BLaER1 (cell line): ENCODE measurements around the gene MFSD11.
"Not testable (repeated sequence)": the region's sequence is repeated elsewhere in the genome, so short reads cannot be mapped to it uniquely, and the experiment has no call there.

ENCODE experiments used
- H3K27ac ChIP-seq: shearing (Covaris generic); formaldehyde crosslinking; 2 replicates; pipeline ENCODE4 v1.8.1; 2022
- H3K27me3 ChIP-seq: shearing (Covaris generic); formaldehyde crosslinking; 2 replicates; pipeline ENCODE4 v1.8.1; 2022
- H3K36me3 ChIP-seq: shearing (Covaris generic); formaldehyde crosslinking; 2 replicates; pipeline ENCODE4 v1.8.1; 2022
- H3K4me1 ChIP-seq: shearing (Covaris generic); formaldehyde crosslinking; 2 replicates; pipeline ENCODE4 v1.8.1; 2022
- H3K4me2 ChIP-seq: shearing (Covaris generic); formaldehyde crosslinking; 2 replicates; pipeline ENCODE4 v1.8.1; 2022
- H3K4me3 ChIP-seq: shearing (Covaris generic); formaldehyde crosslinking; 2 replicates; pipeline ENCODE4 v1.8.1; 2022
- H3K9ac ChIP-seq: shearing (Covaris generic); formaldehyde crosslinking; 2 replicates; pipeline ENCODE4 v1.8.1; 2022
- H3K9me3 ChIP-seq: shearing (Covaris generic); formaldehyde crosslinking; 2 replicates; pipeline ENCODE4 v1.8.1; 2022
- H4K20me1 ChIP-seq: shearing (Covaris generic); formaldehyde crosslinking; 2 replicates; pipeline ENCODE4 v1.8.1; 2022
- Cebpa-rat ChIP-seq: shearing (Covaris generic); IDR thresholded peaks from 2 replicates; pipeline ENCODE4 v1.8.1; 2022

Gene MFSD11

GRCh38 chr17:76734080-76734840 lies 3.7 kb upstream of the MFSD11 start:
- H3K36me3 ChIP-seq, result peaks cover 69% of the 10 kb centered on the region
- peak overlapping the region; percentile 90 for H3K4me2 ChIP-seq
- H3K27ac ChIP-seq, result peak overlapping the region; percentile 98
- peaks cover 59% of the 10 kb centered on the region for H3K4me1 ChIP-seq
- TF ChIP-seq Cebpa-rat, result no peak
- H3K27me3 ChIP-seq, result no peaks in the 10 kb centered on the region
- H4K20me1 ChIP-seq, result peaks cover 65% of the 10 kb centered on the region
- peak overlapping the region; percentile 89 for H3K4me3 ChIP-seq
- peak overlapping the region; percentile 98 for H3K9ac ChIP-seq
- no peaks in the 10 kb centered on the region for H3K9me3 ChIP-seq

DNA sequence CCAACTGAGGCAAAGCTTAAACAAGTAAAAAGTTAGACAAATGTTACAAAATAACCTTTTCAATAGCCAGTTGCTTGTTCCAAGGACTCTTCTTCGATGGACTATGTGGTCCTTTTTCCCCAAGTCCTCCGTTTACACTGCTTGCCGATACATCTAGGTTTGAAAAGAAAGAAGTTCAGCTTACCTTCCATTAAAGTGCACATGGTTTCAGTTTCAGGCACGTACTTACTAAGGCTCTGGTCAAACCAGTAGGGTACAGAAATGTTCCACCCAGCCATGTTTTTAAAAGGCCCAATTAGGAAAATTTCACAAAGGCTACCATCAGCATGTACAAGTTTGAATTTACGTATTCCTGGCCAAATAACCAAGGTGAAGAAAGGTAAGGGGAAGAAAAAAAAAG lies 2.9 kb upstream of the MFSD11 start:
- peak overlapping the region; percentile 90 for H3K4me2 ChIP-seq
- no peaks in the 10 kb centered on the region for H3K9me3 ChIP-seq
- H3K27me3 ChIP-seq, result no peaks in the 10 kb centered on the region
- no peak for TF ChIP-seq Cebpa-rat
- peaks cover 61% of the 10 kb centered on the region for H3K36me3 ChIP-seq
- peak overlapping the region; percentile 89 for H3K4me3 ChIP-seq
- H3K27ac ChIP-seq, result peak overlapping the region; percentile 98
- H4K20me1 ChIP-seq, result peaks cover 60% of the 10 kb centered on the region
- peaks cover 59% of the 10 kb centered on the region for H3K4me1 ChIP-seq
- H3K9ac ChIP-seq, result peak overlapping the region; percentile 98

GRCh38 chr17:76735586-76736348 lies 2.2 kb upstream of the MFSD11 start:
- Histone ChIP-seq H4K20me1 (peaks cover 60% of the 10 kb centered on the region), H3K9me3 (no peaks in the 10 kb centered on the region), H3K27me3 (no peaks in the 10 kb centered on the region), H3K4me3 (peak overlapping the region; percentile 89), H3K9ac (peak overlapping the region; percentile 98), H3K4me1 (peaks cover 59% of the 10 kb centered on the region), H3K4me2 (peak overlapping the region; percentile 90), H3K27ac (peak overlapping the region; percentile 98), H3K36me3 (peaks cover 55% of the 10 kb centered on the region)
- TF ChIP-seq Cebpa-rat, result no peak

GRCh38 chr17:76736349-76737081 lies 1.4 kb upstream of the MFSD11 start:
- Histone ChIP-seq H3K27me3 (no peaks in the 10 kb centered on the region), H4K20me1 (peaks cover 54% of the 10 kb centered on the region), H3K4me1 (peaks cover 51% of the 10 kb centered on the region), H3K36me3 (peaks cover 52% of the 10 kb centered on the region), H3K4me2 (peak overlapping the region; percentile 90), H3K9ac (peak overlapping the region; percentile 98), H3K4me3 (peak overlapping the region; percentile 89), H3K9me3 (no peaks in the 10 kb centered on the region), H3K27ac (peak overlapping the region; percentile 98)
- TF ChIP-seq Cebpa-rat, result no peak

GRCh38 chr17:76737082-76737675 lies 740 bp upstream of the MFSD11 start, which contains the start of gene SRSF2:
Gene SRSF2 (minus strand): TSS chr17:76737331. CDS start chr17:76737160, 171 bp downstream.
- peak within 1 kb of the TSS; percentile 93 for H3K4me2 ChIP-seq
- peak within 1 kb of the TSS; percentile 89 for H3K4me3 ChIP-seq
- H3K9me3 ChIP-seq, result no peaks in the 10 kb centered on the region
- H3K36me3 ChIP-seq, result peaks cover 52% of the 10 kb centered on the region
- no peak for TF ChIP-seq Cebpa-rat
- peaks cover 45% of the 10 kb centered on the region for H3K4me1 ChIP-seq
- H3K9ac ChIP-seq, result peak within 1 kb of the TSS; percentile 98
- H3K27ac ChIP-seq, result peak within 1 kb of the TSS; percentile 98
- H3K27me3 ChIP-seq, result no peaks in the 10 kb centered on the region
- peaks cover 47% of the 10 kb centered on the region for H4K20me1 ChIP-seq

- H3K4me2 ChIP-seq, result peak overlapping the region; percentile 93
- H3K4me3 ChIP-seq, result peak overlapping the region; percentile 89
Observed at GRCh38 chr17:76738468-76738850, 540 bp downstream of the MFSD11 start.

GRCh38 chr17:76739568-76740115 lies 1.7 kb downstream of the MFSD11 start:
- H3K27ac ChIP-seq, H3K4me3 ChIP-seq, H3K27me3 ChIP-seq, H3K9me3 ChIP-seq, H3K9ac ChIP-seq: not testable (repeated sequence)
- Histone ChIP-seq H3K36me3 (peaks cover 52% of the 10 kb centered on the region), H3K4me2 (peak overlapping the region; percentile 93), H4K20me1 (peaks cover 23% of the 10 kb centered on the region), H3K4me1 (peaks cover 23% of the 10 kb centered on the region)

More at GRCh38 chr17:76738468-76738850, 540 bp downstream of the MFSD11 start:
- H3K9ac ChIP-seq, result peak overlapping the region; percentile 94
- peak overlapping the region; percentile 98 for H3K27ac ChIP-seq
- H3K4me1 ChIP-seq, result peaks cover 32% of the 10 kb centered on the region
- H3K36me3 ChIP-seq, result peaks cover 52% of the 10 kb centered on the region
- peaks cover 34% of the 10 kb centered on the region for H4K20me1 ChIP-seq
- H3K27me3 ChIP-seq, result no peaks in the 10 kb centered on the region
- H3K9me3 ChIP-seq, result no peaks in the 10 kb centered on the region
- no peak for TF ChIP-seq Cebpa-rat

- Histone ChIP-seq H3K9ac (no peak overlapping the region), H3K27ac (no peak overlapping the region), H3K9me3 (no peaks in the 10 kb centered on the region), H4K20me1 (peaks cover 14% of the 10 kb centered on the region), H3K4me3 (no peak overlapping the region), H3K36me3 (peaks cover 52% of the 10 kb centered on the region), H3K27me3 (no peaks in the 10 kb centered on the region), H3K4me2 (0 out of 2 replicates have a peak overlapping the region, but pooled peaks have one; percentile 93), H3K4me1 (peaks cover 23% of the 10 kb centered on the region)
- no peak for TF ChIP-seq Cebpa-rat
Observed at GRCh38 chr17:76740329-76741118, 2.6 kb downstream of the MFSD11 start.
